ENCODE results near the gene CD4.

The CD4 gene

DNA sequence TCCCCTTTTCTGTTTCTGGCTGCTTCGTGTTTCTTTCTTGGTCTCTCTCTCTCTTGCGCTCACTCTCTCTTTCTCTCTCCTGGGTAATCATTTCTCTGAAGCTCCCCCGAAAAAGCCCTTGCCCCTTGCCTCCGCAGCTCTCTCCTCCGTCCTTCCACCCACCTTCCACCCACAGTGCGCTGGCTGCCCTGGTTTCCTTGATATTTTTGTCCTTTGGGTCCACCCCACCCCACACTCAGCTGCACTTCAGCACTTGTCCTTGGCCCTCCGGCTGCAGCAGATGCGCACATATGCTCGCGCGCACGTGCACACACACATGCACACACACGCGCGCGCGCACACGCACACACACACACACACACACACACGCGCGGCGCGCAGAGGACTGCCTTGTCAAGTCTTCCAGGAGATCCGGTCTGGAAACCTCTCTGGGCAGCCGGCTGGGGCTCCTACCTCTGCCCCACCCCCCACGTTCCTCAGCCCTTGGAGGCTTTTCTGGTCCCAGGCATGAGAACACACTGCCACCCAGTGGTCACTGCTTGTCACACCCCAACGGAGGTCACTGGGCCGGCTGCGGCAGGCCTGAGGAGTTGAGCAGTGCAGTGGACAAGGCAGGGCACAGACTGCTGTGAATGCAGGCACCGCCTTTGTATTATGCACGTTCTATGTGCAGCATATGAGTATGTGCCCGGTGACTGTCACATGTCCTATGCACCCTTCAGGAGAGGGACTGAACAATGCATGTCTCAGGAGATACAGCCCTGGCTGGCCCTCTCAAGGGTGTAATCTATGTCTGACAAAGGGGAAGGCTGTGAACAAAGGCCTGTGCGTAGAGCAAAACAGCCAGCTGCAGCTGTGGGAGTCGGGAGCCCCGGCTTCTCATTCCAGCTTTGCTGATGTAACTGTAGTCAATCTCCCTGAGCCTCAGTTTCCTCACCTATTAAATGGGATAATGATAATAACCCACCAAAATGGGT is 10.5 kb upstream of the CD4 start (continued):
- TF ChIP-seq, protein P1, sequence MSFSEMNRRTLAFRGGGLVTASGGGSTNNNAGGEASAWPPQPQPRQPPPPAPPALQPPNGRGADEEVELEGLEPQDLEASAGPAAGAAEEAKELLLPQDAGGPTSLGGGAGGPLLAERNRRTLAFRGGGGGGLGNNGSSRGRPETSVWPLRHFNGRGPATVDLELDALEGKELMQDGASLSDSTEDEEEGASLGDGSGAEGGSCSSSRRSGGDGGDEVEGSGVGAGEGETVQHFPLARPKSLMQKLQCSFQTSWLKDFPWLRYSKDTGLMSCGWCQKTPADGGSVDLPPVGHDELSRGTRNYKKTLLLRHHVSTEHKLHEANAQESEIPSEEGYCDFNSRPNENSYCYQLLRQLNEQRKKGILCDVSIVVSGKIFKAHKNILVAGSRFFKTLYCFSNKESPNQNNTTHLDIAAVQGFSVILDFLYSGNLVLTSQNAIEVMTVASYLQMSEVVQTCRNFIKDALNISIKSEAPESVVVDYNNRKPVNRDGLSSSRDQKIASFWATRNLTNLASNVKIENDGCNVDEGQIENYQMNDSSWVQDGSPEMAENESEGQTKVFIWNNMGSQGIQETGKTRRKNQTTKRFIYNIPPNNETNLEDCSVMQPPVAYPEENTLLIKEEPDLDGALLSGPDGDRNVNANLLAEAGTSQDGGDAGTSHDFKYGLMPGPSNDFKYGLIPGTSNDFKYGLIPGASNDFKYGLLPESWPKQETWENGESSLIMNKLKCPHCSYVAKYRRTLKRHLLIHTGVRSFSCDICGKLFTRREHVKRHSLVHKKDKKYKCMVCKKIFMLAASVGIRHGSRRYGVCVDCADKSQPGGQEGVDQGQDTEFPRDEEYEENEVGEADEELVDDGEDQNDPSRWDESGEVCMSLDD (tag by site-specific recombination; IDR thresholded peaks at IDR 0.05), result peak; percentile 84
- TF ChIP-seq ZNF391 (tag by site-specific recombination; IDR thresholded peaks at IDR 0.05; ENCODE audit: borderline replicate concordance, low read depth), result peak; percentile 96
- no peak for TF ChIP-seq ZNF48 (tag by site-specific recombination; IDR thresholded peaks at IDR 0.05)
- peak; percentile 73; the same call in 1 of the 2 replicates for TF ChIP-seq ZBTB20 (tag by site-specific recombination; IDR thresholded peaks at IDR 0.05)
- no peak for TF ChIP-seq ZNF658 (tag by site-specific recombination; IDR thresholded peaks at IDR 0.05)
- TF ChIP-seq ZNF138 (tag by site-specific recombination; IDR thresholded peaks at IDR 0.05; ENCODE audit: borderline replicate concordance), result no peak
- no peak for TF ChIP-seq ZBTB1 (tag by site-specific recombination; IDR thresholded peaks at IDR 0.05)
- no peak for TF ChIP-seq ZNF548 (tag by site-specific recombination; IDR thresholded peaks at IDR 0.05)
- no peak for TF ChIP-seq ZNF777 (tag by site-specific recombination; IDR thresholded peaks at IDR 0.05; ENCODE audit: borderline replicate concordance)
- no peak for TF ChIP-seq ZSCAN16 (tag by site-specific recombination; IDR thresholded peaks at IDR 0.05)
- peak; percentile 94 for TF ChIP-seq ZNF24 (tag by site-specific recombination; IDR thresholded peaks at IDR 0.05)
- TF ChIP-seq ZNF354C (tag by site-specific recombination; IDR thresholded peaks at IDR 0.05; ENCODE audit: borderline replicate concordance, low read depth), result no peak
- no peak for TF ChIP-seq ZNF221 (tag by site-specific recombination; IDR thresholded peaks at IDR 0.05; ENCODE audit: borderline replicate concordance)
- no peak for TF ChIP-seq ZBTB44 (tag by site-specific recombination; IDR thresholded peaks at IDR 0.05)
- TF ChIP-seq, protein P2, sequence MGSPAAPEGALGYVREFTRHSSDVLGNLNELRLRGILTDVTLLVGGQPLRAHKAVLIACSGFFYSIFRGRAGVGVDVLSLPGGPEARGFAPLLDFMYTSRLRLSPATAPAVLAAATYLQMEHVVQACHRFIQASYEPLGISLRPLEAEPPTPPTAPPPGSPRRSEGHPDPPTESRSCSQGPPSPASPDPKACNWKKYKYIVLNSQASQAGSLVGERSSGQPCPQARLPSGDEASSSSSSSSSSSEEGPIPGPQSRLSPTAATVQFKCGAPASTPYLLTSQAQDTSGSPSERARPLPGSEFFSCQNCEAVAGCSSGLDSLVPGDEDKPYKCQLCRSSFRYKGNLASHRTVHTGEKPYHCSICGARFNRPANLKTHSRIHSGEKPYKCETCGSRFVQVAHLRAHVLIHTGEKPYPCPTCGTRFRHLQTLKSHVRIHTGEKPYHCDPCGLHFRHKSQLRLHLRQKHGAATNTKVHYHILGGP (tag by site-specific recombination; IDR thresholded peaks at IDR 0.05), result no peak
- no peak for TF ChIP-seq MEIS1 (CRISPR knock-in tag; IDR thresholded peaks at IDR 0.05; ENCODE audit: borderline replicate concordance)
- peak; percentile 97 for TF ChIP-seq ZFHX2 (tag by site-specific recombination; conservative IDR thresholded peaks at IDR 0.05)
- no peak for TF ChIP-seq ZNF341 (tag by site-specific recombination; IDR thresholded peaks at IDR 0.05; ENCODE audit: low read depth)
- 0 out of 2 replicates have a peak, but pooled peaks have one; percentile 15 for TF ChIP-seq ZNF302 (tag by site-specific recombination; IDR thresholded peaks at IDR 0.05; ENCODE audit: low read depth)
- TF ChIP-seq ZBTB26 (tag by site-specific recombination; optimal IDR thresholded peaks at IDR 0.05), result peak; percentile 100
- peak; percentile 40 for TF ChIP-seq SP3 (tag by site-specific recombination; IDR thresholded peaks at IDR 0.05)
- no peak for TF ChIP-seq SETDB1 (IDR thresholded peaks at IDR 0.05; ENCODE audit: insufficient read length, low read length)
- peak; percentile 76 for TF ChIP-seq ZNF366 (tag by site-specific recombination; conservative IDR thresholded peaks at IDR 0.05)
- no peak for TF ChIP-seq ZNF701 (tag by site-specific recombination; IDR thresholded peaks at IDR 0.05)
- peak; percentile 77 for TF ChIP-seq ZBTB8A (tag by site-specific recombination; IDR thresholded peaks at IDR 0.05)
- no peak for TF ChIP-seq HOXD13 (CRISPR knock-in tag; IDR thresholded peaks at IDR 0.05; ENCODE audit: borderline replicate concordance)
- no peak for TF ChIP-seq ZNF426 (tag by site-specific recombination; IDR thresholded peaks at IDR 0.05)
- 0 out of 2 replicates have a peak, but pooled peaks have one; percentile 8 for TF ChIP-seq ZNF223 (tag by site-specific recombination; IDR thresholded peaks at IDR 0.05)
- no peak for TF ChIP-seq ZNF140 (tag by site-specific recombination; IDR thresholded peaks at IDR 0.05)
- TF ChIP-seq, protein P3, sequence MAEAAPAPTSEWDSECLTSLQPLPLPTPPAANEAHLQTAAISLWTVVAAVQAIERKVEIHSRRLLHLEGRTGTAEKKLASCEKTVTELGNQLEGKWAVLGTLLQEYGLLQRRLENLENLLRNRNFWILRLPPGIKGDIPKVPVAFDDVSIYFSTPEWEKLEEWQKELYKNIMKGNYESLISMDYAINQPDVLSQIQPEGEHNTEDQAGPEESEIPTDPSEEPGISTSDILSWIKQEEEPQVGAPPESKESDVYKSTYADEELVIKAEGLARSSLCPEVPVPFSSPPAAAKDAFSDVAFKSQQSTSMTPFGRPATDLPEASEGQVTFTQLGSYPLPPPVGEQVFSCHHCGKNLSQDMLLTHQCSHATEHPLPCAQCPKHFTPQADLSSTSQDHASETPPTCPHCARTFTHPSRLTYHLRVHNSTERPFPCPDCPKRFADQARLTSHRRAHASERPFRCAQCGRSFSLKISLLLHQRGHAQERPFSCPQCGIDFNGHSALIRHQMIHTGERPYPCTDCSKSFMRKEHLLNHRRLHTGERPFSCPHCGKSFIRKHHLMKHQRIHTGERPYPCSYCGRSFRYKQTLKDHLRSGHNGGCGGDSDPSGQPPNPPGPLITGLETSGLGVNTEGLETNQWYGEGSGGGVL (tag by site-specific recombination; IDR thresholded peaks at IDR 0.05), result peak; percentile 66
- no peak for TF ChIP-seq ZNF585B (tag by site-specific recombination; IDR thresholded peaks at IDR 0.05)
